GM21528 (cell line): ENCODE measurements around the gene SPAG9.
"Not testable (repeated sequence)": the region's sequence is repeated elsewhere in the genome, so short reads cannot be mapped to it uniquely, and the experiment has no call there.

Source experiments
- ATAC-seq: cut with Tn5 transposase; IDR thresholded peaks from one replicate; pipeline ENCODE4 v1.9.1; 2021; ENCODE audit warnings: mild to moderate bottlenecking, moderate library complexity; ENCODE audit not compliant: unreplicated experiment, low FRiP score

Gene SPAG9

DNA sequence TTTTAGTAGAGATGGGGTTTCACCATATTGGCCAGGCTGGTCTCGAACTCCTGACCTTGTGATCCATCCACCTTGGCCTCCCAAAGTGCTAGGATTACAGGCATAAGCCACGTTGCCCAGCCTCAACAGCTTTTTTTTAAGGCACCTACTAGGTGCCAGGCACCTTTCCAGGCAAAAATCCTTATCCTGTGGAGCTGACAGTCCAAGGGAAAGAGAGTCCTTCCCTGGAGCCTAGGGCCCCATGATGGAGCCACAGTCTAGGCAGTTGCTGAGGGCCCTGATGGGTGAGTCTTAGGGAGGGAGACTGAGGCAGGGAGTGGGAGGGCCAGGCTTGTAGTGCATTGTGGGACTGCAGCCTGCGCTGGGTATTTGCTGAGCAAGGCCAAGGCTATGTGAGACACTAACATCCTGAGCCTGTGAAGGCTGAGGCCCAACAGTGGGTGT, 174.9 kb downstream of the SPAG9 start:
- ATAC-seq: no peak

DNA sequence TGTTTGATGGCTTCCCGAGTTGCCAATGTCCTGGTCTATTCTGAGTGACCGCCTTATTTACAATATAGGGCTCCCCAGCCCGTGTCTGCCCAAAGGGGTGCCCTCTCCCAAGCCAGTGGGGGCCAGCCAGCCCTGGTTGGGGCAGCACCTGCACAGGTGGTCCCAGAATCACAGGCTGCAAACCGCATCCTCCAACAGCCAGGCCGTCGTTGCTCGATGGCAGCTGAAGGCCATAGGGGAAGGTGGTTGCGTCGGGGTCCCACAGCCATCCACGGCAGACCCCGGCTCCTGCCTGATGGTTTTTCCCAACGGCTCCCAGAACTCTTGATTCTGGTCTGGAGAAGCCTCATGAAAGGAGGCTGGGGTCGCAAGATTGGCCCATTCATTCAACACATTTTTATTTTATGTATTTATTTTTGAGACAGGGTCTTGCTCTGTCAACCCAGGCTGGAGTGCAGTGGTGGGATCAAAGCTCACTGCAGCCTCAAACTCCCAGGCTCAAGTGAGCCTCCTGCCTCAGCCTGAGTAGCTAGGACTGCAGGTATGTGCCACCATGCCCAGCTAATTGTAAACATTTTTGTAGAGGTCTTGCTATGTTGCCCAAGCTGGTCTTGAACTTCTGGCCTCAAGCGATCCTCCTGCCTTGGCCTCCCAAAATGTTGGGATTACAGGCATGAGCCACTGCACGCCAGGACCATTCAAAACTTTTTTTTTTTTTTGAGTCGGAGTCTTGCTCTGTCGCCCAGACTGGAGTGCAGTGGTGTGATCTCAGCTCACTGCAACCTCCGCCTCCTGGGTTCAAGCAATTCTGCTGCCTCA, 175.6 kb downstream of the SPAG9 start:
- no peak for ATAC-seq

DNA sequence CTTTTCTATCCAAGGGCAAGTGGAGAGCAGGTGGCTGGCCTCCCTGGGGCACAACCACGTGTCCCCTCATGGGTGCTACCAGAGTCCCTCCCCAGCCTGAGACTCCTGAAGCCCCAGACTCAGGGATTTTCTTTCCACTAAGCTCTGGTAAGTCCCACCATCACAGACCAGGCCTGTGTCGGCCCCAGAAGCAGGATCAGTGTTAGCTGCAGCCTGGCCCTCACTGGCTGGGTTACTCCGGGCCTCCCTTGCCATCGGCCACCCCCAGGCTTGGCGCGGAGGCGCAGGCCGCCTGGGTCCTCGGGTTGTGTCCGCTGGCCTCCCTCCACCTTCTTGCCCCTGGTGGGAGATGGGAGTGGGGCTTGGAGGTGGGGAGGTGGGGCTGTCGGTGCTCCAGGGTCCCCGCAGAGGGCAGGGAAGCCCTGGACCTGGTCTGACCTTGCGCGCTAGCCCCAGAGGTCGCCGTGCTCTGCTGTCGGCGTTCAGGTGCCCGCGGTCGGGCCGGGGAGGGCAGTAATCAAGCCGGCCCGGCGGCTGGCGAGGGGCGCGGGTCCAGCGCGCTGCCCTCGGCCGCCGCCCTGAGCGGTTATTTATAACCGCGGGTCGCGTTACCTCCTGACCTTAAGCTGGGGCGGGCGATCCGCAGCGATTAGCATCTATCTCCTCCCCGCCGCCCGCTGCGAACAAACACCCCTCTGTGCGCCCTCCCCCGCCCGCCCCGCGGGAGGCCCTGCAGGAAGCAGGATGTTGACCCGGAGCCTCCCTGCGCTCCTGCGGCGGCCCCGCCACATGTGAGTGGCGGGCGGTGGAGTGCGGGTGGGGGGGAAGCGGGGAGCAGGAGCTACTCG, 176.4 kb downstream of the SPAG9 start:
- ATAC-seq: no peak

DNA sequence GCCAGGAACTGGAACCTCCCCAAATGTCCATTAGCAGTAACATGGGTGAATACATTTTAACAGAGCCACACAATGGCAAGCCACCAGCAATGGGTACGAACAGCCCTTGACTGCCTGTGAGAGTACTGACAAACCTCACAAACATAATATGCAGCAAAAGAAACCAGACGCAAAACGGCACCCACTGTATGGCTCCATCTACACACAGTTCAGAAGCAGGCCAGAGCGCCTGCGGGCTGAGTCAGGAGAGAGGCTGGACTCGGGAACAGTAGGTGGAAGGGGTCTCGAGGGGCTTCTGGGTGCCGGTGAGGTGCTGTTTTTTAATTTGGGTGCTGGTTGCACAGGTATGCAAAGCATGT, 177.1 kb downstream of the SPAG9 start:
- ATAC-seq: no peak

DNA sequence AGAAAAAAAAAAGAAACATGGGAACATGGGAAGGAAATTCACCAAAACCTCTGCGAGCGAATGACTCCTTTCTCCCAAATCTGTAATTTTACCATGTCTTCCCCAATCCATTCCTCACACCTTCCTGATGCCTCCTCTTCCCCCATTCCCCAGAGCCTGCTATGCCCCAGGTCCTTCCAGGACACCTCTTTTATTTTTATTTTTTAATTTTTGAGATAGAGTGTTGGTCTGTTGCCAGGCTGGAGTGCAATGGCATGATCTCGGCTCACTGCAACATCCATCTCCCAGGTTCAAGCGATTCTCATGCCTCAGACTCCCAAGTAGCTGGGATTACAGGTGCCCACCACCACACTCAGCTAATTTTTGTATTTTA, 179.0 kb downstream of the SPAG9 start:
- not testable (repeated sequence) for ATAC-seq

GRCh38 chr17:50939795-50940684, 180.6 kb downstream of the SPAG9 start:
- no peak for ATAC-seq

- ATAC-seq: no peak
Observed at GRCh38 chr17:50939542-50939794, 181.2 kb downstream of the SPAG9 start.

- ATAC-seq: no peak
Observed at GRCh38 chr17:50938821-50939541, 181.7 kb downstream of the SPAG9 start.

DNA sequence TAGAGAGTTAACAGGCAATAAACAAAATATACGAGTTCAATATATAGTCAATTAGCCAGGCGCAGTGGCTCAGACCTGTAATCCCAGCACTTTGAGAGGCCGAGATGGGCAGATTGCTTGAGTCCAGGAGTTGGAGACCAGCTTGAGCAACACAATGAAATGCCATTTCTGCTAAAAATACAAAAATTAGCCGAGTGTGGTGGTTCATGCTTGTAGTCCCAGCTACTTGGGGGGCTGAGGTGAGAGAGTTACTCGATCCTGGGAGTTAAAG, 184.7 kb downstream of the SPAG9 start:
- ATAC-seq: no peak

- ATAC-seq: no peak
Observed at GRCh38 chr17:50935221-50935995, 185.3 kb downstream of the SPAG9 start.

GRCh38 chr17:50934672-50935220, 185.9 kb downstream of the SPAG9 start:
- no peak for ATAC-seq

DNA sequence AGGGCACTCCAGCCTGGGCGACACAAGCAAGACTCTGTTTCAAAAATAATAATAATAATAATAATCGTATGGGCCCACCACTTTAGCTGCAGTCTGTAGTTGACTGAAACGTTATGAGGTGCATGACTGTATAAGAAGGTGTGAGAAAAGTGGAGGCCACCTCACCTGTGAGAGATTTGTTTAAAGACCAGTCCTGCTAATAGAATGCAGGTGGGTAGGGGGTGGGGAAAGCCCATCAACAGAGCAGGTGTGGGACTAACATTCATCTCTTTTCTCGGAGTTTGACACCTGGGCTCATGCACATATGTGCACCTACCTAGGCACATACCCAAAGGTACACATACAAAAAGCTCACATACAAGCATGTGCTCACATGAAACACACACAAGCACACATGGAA, 186.5 kb downstream of the SPAG9 start:
- no peak for ATAC-seq

DNA sequence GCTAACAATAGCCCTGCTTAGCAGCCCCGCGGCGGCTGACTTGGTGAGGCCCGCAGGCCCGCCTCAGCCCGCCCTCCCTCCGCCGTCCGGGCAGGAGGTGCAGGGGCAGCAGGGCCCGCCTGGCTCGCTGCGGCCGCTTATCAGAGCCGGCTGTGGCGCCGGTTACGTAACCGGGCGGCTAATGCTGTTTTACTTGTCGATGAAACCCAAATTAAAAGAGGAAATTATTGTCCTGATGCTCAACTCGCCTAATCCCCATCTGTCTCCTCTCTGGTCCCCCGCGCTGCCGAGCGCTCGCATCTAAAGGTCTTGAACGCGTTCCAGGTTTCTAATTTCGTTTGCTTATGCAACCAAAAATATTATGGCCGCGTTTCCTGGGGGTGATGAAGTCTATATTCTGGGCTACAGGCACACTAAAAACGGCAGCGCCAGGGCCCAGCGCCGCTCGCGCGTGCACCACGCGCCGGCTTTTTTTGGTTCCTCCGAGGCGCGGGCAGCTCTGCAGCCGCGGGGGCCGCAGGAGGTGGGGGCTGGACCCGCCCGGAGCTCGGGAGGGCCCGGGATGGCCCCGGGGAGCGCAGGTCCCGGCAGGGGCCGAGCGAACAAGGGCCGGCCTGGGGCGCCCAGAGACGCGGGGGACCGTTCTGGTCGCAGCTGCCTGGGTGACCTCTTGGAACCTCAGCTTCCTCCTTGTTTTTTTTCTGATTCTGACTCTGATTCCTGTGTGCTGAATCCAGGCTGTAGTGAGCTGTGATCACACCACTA, 189.3 kb downstream of the SPAG9 start:
- ATAC-seq: no peak

DNA sequence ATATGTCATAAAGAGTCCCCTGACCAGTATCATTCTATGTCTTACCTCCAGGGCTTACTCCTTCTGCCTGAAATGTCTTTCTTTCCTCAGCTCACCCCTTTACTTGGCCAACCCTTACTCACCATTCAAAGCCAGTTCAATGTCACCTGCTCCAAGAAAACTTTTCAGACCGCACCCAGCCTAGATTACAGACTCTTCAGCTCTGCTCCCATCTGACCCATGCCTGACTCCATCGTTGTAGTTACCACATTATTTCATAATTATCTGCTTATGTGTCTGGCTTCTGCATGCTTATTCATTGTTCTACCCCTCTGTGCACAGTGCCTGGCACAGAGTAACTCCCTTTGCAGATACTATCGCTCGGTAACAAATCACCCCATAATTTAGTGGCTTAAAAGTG, 192.0 kb downstream of the SPAG9 start:
- no peak for ATAC-seq

DNA sequence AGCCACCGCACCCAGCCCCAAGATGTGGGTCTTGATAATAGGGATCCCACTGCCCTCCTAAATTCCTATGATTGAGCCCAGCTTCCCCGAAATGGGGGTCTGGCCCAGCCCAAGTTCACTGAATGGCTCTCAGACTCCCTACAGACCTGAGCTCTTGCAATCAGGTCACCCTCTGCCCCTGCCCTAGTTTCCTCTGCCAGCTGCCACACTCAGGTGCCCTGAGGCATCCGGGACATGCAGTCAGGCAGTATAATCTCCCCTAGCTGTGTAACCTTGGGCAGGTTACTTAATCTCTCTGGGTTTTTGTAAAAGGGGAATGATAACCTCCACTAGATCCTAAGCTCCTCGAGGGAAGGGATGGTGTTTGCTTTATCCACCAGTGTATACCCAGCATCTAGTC, 193.4 kb downstream of the SPAG9 start:
- ATAC-seq: no peak

- ATAC-seq: no peak
Observed at GRCh38 chr17:50926523-50926922, 194.1 kb downstream of the SPAG9 start.

DNA sequence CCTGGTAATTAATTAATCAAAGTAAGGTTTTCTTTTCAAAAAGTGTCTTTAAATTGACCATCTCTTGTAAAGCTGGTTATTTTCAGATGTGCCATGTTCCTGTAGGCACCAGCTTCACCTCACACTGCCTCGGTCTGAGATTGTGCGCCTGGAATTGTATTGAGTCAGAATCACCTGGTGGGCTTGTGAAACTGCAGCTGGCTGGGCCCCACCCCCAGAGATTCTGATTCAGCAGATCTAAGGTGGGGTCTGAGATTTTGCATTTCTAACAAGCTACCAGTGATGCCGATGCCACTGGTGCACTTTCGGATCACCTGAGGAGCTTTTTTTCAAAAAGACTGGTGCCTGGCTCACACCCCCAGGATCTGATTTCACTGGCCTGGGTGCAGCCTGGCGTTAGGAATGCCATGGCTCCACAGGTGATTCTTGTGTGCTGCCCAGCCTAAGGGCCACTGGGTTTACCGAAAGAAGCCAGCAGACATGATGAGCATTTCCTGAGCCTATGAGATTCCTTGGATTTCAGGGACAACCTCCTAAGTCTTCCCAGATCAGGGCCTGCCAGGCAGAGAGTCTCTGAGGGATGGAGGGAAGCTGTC, 195.3 kb downstream of the SPAG9 start:
- no peak for ATAC-seq

DNA sequence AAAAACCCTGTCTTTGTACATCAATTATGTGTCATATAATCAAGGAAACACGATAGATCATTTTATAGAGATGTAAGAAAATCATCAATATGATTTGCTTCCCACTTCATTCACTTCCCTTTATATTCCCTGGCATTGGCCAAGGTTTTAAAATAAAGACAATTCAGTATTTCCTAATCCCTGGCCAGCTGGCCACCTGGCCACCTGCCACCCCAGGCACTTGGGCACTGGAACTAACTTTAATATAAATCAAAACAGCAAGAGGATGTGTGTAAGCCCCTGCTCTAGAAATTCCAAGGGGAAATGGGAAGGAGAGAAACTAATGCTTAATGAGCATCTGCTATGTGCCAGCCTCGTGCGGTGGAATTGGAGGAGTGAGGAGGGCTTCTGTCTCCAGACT, 195.9 kb downstream of the SPAG9 start:
- no peak for ATAC-seq

DNA sequence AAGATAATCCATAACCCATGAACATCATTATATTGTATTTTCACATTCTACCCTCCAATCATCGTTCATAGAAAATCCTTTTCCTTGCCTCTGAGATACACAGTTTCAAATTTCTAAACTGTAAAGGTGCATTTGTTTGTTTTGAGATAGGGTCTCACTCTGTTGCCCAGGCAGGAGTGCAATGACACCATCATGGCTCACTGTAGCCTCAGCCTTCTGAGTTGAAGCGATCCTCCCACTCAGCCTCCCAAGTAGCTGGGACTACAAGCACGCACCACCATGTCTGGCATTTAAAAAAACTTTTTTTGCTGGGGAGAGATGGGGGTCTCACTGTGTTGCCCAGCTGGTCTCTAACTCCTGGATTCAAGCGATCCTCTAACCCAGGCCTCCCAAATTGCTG, 196.4 kb downstream of the SPAG9 start:
- no peak for ATAC-seq
